Measurements from ENCODE around the gene LRIT3. TPM values are rescaled to one million over a fixed set of nuclear protein-coding genes. Genes with fewer than 3 reads are reported as not detected.

The LRIT3 gene
- total RNA-seq, 4 donors from 2014 or later, result 0.67 to 1.8 TPM; not detected in 2

GRCh38 chr4:109816894-109817293, 31.0 kb upstream of the LRIT3 start:
- TF ChIP-seq POLR2A (IDR thresholded peaks at IDR 0.05), result no peak
- no peak for TF ChIP-seq CTCF (IDR thresholded peaks at IDR 0.05)
- H3K27me3 ChIP-seq, result no peaks in the 10 kb centered on the region
- DNase-seq, result no peak
- H3K9me3 ChIP-seq, result no peaks in the 10 kb centered on the region
- H3K4me1 ChIP-seq, result peaks cover 0 to 14% (median 5%) of the 10 kb centered on the region in 4 donors
- no peak overlapping the region for H3K27ac ChIP-seq
- H3K36me3 ChIP-seq, result peaks cover 0 to 21% (median 0%) of the 10 kb centered on the region in 3 donors
- peak overlapping the region in 1 of 4 donors; percentile 78 for H3K4me3 ChIP-seq

DNA sequence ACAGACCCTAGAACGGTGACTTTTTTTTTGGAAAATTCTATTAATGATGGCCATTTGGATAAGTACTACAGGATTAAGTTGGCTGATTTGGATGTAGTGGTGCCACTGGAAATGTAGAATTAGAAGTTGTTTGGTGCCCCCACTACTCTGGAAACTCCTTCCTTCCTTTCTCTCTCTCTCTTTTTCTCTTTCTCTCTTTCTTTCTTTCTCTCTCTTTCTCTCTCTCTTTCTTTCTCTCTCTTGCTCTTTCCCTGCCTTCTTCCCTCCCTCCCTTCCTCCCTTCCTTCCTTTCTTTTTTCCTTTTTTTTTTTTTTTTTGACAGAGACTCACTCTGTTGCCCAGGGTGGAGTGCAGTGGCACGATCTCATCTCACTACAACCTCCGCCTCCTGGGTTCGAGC, 29.6 kb upstream of the LRIT3 start:
- DNase-seq, result no peak
- no peak for TF ChIP-seq CTCF (IDR thresholded peaks at IDR 0.05)
- TF ChIP-seq POLR2A (IDR thresholded peaks at IDR 0.05), result no peak

DNA sequence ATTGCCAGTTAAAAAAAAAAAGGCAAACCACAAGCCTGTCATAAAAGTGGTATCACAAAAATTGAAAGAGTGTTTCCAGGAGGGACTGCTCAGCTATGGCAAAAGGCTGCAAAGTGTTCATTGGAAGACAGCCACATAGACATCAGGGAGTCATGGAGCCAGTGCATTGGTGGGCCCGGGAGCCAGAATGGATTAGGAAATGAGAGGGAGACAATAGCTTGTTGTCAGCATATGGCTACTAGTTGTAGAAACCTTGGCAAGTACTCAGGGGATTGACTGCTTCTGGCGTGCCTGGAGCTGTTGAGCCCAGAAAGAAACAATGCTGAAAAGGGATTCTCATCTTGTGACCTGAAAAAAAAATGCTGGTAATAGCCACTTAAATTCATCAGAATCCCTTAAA, 27.3 kb upstream of the LRIT3 start:
- TF ChIP-seq CTCF (IDR thresholded peaks at IDR 0.05) (no peak), POLR2A (IDR thresholded peaks at IDR 0.05) (no peak)
- H3K9me3 ChIP-seq, result no peaks in the 10 kb centered on the region
- H3K4me1 ChIP-seq, result peaks cover 0 to 14% (median 5%) of the 10 kb centered on the region in 4 donors
- DNase-seq, result no peak
- H3K27ac ChIP-seq, result no peak overlapping the region
- H3K4me3 ChIP-seq, result no peak overlapping the region
- no peaks in the 10 kb centered on the region for H3K27me3 ChIP-seq
- H3K36me3 ChIP-seq, result peaks cover 0 to 54% (median 0%) of the 10 kb centered on the region in 3 donors

More for the DNA sequence above, 29.6 kb upstream of the LRIT3 start:
- H3K4me3 ChIP-seq, result no peak overlapping the region
- H3K27me3 ChIP-seq, result no peaks in the 10 kb centered on the region
- peaks cover 0 to 14% (median 5%) of the 10 kb centered on the region in 4 donors for H3K4me1 ChIP-seq
- peaks cover 0 to 34% (median 0%) of the 10 kb centered on the region in 3 donors for H3K36me3 ChIP-seq
- H3K9me3 ChIP-seq, result no peaks in the 10 kb centered on the region
- H3K27ac ChIP-seq, result no peak overlapping the region

- Histone ChIP-seq H3K9me3 (no peaks in the 10 kb centered on the region), H3K27me3 (no peaks in the 10 kb centered on the region), H3K27ac (no peak overlapping the region), H3K36me3 (peaks cover 0 to 54% (median 0%) of the 10 kb centered on the region in 3 donors), H3K4me3 (no peak overlapping the region), H3K4me1 (peaks cover 0 to 13% (median 5%) of the 10 kb centered on the region in 4 donors)
- TF ChIP-seq POLR2A (IDR thresholded peaks at IDR 0.05), result no peak
- TF ChIP-seq CTCF (IDR thresholded peaks at IDR 0.05), result no peak
- DNase-seq, result no peak
Observed at GRCh38 chr4:109821185-109821584, 26.7 kb upstream of the LRIT3 start.

GRCh38 chr4:109826719-109827118, 21.2 kb upstream of the LRIT3 start:
- Histone ChIP-seq H3K9me3 (no peaks in the 10 kb centered on the region), H3K27ac (no peak overlapping the region), H3K4me1 (no peaks in the 10 kb centered on the region), H3K36me3 (peaks cover 0 to 32% (median 0%) of the 10 kb centered on the region in 3 donors), H3K4me3 (no peak overlapping the region), H3K27me3 (no peaks in the 10 kb centered on the region)
- TF ChIP-seq CTCF (IDR thresholded peaks at IDR 0.05) (peak; percentile 8 to 55 (median 52)), POLR2A (IDR thresholded peaks at IDR 0.05) (no peak)
- DNase-seq, result no peak

GRCh38 chr4:109827672-109828071, 20.2 kb upstream of the LRIT3 start, which contains the start of gene RRH:
RRH (plus strand) TSS chr4:109827972; CDS start chr4:109828028, 56 bp downstream.
- H3K4me1 ChIP-seq, result no peaks in the 10 kb centered on the region
- no peak for DNase-seq
- peaks cover 0 to 25% (median 0%) of the 10 kb centered on the region in 3 donors for H3K36me3 ChIP-seq
- no peaks in the 10 kb centered on the region for H3K27me3 ChIP-seq
- no peak within 1 kb of the TSS for H3K4me3 ChIP-seq
- no peaks in the 10 kb centered on the region for H3K9me3 ChIP-seq
- TF ChIP-seq POLR2A (IDR thresholded peaks at IDR 0.05), result no peak
- TF ChIP-seq CTCF (IDR thresholded peaks at IDR 0.05), result no peak
- H3K27ac ChIP-seq, result no peak within 1 kb of the TSS
